GM19328 (cell line): Measurements from ENCODE around the gene VDAC2.
"Not testable (repeated sequence)": the region's sequence is repeated elsewhere in the genome, so short reads cannot be mapped to it uniquely, and the experiment has no call there.

Experiments
- ATAC-seq: cut with Tn5 transposase; IDR thresholded peaks from one replicate; pipeline ENCODE4 v1.9.1; 2021; ENCODE audit warnings: mild to moderate bottlenecking, moderate library complexity; ENCODE audit not compliant: unreplicated experiment

VDAC2 gene

GRCh38 chr10:75197906-75198305, 12.7 kb upstream of the VDAC2 start:
- no peak for ATAC-seq

- not testable (repeated sequence) for ATAC-seq
These were observed 10.6 kb upstream of the VDAC2 start for GRCh38 chr10:75199949-75200348.

- no peak for ATAC-seq
These were observed 8.7 kb upstream of the VDAC2 start for GRCh38 chr10:75201793-75202307.

GRCh38 chr10:75202321-75203045, 8.1 kb upstream of the VDAC2 start:
- no peak for ATAC-seq

- not testable (repeated sequence) for ATAC-seq
These were observed 7.5 kb upstream of the VDAC2 start for GRCh38 chr10:75203046-75203620.

- ATAC-seq, result no peak
These were observed 6.9 kb upstream of the VDAC2 start for GRCh38 chr10:75203724-75204123.

- no peak for ATAC-seq
These were observed 4.7 kb upstream of the VDAC2 start for GRCh38 chr10:75205908-75206307.

GRCh38 chr10:75206638-75207037, 4.0 kb upstream of the VDAC2 start:
- not testable (repeated sequence) for ATAC-seq

- ATAC-seq, result no peak
These were observed 3.3 kb upstream of the VDAC2 start for GRCh38 chr10:75207079-75207856.

GRCh38 chr10:75207857-75208144, 2.8 kb upstream of the VDAC2 start:
- ATAC-seq, result no peak

GRCh38 chr10:75208181-75208580, 2.4 kb upstream of the VDAC2 start:
- no peak for ATAC-seq

- no peak for ATAC-seq
These were observed 1.3 kb upstream of the VDAC2 start for GRCh38 chr10:75209086-75209920.

GRCh38 chr10:75209921-75210281, 695 bp upstream of the VDAC2 start:
- peak; percentile 49 for ATAC-seq

GRCh38 chr10:75211007-75211691, 553 bp downstream of the VDAC2 start:
- ATAC-seq, result no peak

- ATAC-seq, result no peak
These were observed 1.7 kb downstream of the VDAC2 start for GRCh38 chr10:75212343-75212742.

- no peak for ATAC-seq
These were observed 9.7 kb downstream of the VDAC2 start for GRCh38 chr10:75220274-75220673.

GRCh38 chr10:75221492-75221891, 10.9 kb downstream of the VDAC2 start:
- not testable (repeated sequence) for ATAC-seq

GRCh38 chr10:75223507-75223906, 12.9 kb downstream of the VDAC2 start:
- no peak for ATAC-seq

- no peak for ATAC-seq
These were observed 15.5 kb downstream of the VDAC2 start for GRCh38 chr10:75226095-75226494.

- no peak for ATAC-seq
These were observed 16.1 kb downstream of the VDAC2 start for GRCh38 chr10:75226656-75227055.

GRCh38 chr10:75228278-75228677, 17.7 kb downstream of the VDAC2 start:
- no peak for ATAC-seq
